ENCODE measurements around the gene TMEM263. TPM values are rescaled to one million over a fixed set of nuclear protein-coding genes. Genes with fewer than 3 reads are reported as not detected.
"Not testable (repeated sequence)": the region's sequence is repeated elsewhere in the genome, so short reads cannot be mapped to it uniquely, and the experiment has no call there.

Gene TMEM263
- total RNA-seq, 1 experiment from 2014 or later: 31.3 TPM

DNA sequence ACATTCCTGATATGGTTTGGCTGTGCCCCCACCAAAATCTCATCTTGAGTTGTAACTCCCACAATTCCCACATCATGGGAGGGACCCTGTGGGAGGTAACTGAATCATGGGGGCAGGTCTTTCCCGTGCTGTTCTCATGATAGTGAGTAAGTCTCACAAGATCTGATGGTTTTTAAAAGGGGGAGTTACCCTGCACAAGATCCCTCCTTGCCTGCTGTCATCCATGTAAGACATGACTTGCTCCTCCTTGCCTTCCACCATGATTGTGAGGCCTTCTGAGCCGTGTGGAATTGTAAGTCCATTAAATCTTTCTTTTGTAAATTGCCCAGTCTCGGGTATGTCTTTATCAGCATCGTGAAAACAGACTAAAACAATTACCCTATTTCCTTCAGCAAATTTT, 47.0 kb downstream of the TMEM263 start:
- BruUV-seq (replicated peaks); H4K20me1 ChIP-seq (ENCODE audit: insufficient read depth); H3K27ac ChIP-seq (ENCODE audit: low read depth, low read length); H2AFZ ChIP-seq (ENCODE audit: low read depth, low read length, poor library complexity, severe bottlenecking); H3K27me3 ChIP-seq (ENCODE audit: insufficient read depth, low read length); intact Hi-C loops (cut with micrococcal nuclease); ATAC-seq; H3K9ac ChIP-seq (ENCODE audit: low read length); H3K4me3 ChIP-seq (replicated peaks in 1 of 2; ENCODE audit: low read depth in 1 of 2, low read length in 2 of 2); H3K9me3 ChIP-seq (ENCODE audit: control insufficient read depth in 1 of 2, insufficient read depth in 1 of 2, low read depth in 1 of 2, low read length in 2 of 2); H3K9me2 ChIP-seq (ENCODE audit: insufficient read depth); RAD21 ChIA-PET (ENCODE audit: low non-redundant PET in 1 of 2, low total read pairs in 2 of 2, uncharacterized antibody in 2 of 2, unreplicated experiment in 2 of 2); POLR2A ChIA-PET; H3K4me1 ChIP-seq (ENCODE audit: control insufficient read depth in 1 of 2, insufficient read depth in 2 of 2, low read length in 2 of 2); H3K79me2 ChIP-seq (ENCODE audit: insufficient read depth, low read length); H3K4me2 ChIP-seq (ENCODE audit: low read length); CTCF ChIA-PET; DNase-seq (ENCODE audit: low read depth, low spot score); H3K36me3 ChIP-seq (ENCODE audit: control insufficient read depth in 1 of 2, insufficient read depth in 2 of 2, low read length in 2 of 2): not testable (repeated sequence)

DNA sequence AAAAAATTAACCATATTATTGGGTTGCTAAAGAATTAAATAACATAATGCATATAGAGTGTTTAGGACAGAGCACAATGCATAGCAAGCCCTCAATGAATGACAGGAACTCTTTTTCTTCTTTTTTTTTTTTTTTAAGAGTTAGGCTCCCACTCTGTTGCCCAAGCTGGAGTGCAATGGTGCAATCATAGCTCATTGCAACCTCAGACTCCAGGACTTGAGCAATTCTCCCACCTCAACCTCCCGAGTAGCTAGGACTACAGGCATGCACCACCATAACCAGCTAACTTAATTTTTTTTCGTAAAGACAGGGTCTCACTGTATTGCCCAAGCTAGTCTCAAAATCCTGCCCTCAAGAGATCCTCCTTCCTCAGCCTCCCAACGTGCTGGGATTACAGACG, 51.7 kb downstream of the TMEM263 start:
- RAD21 ChIA-PET (ENCODE audit: low non-redundant PET in 1 of 2, low total read pairs in 2 of 2, uncharacterized antibody in 2 of 2, unreplicated experiment in 2 of 2): no interaction called here
- intact Hi-C loops (cut with micrococcal nuclease): no loop called here
- Histone ChIP-seq H3K79me2 (ENCODE audit: insufficient read depth, low read length) (no peaks in the 10 kb centered on the region), H3K27me3 (ENCODE audit: insufficient read depth, low read length) (no peaks in the 10 kb centered on the region), H3K4me1 (ENCODE audit: control insufficient read depth in 1 of 2, insufficient read depth in 2 of 2, low read length in 2 of 2) (no peaks in the 10 kb centered on the region), H2AFZ (ENCODE audit: low read depth, low read length, poor library complexity, severe bottlenecking) (no peak overlapping the region), H4K20me1 (ENCODE audit: insufficient read depth) (no peaks in the 10 kb centered on the region), H3K4me2 (ENCODE audit: low read length) (no peak overlapping the region), H3K9me3 (ENCODE audit: control insufficient read depth in 1 of 2, insufficient read depth in 1 of 2, low read depth in 1 of 2, low read length in 2 of 2) (no peaks in the 10 kb centered on the region), H3K9ac (ENCODE audit: low read length) (no peak overlapping the region), H3K27ac (ENCODE audit: low read depth, low read length) (no peak overlapping the region), H3K4me3 (replicated peaks in 1 of 2; ENCODE audit: low read depth in 1 of 2, low read length in 2 of 2) (no peak overlapping the region), H3K36me3 (ENCODE audit: control insufficient read depth in 1 of 2, insufficient read depth in 2 of 2, low read length in 2 of 2) (no peaks in the 10 kb centered on the region), H3K9me2 (ENCODE audit: insufficient read depth) (no peaks in the 10 kb centered on the region)
- DNase-seq (ENCODE audit: low read depth, low spot score) (no peak), ATAC-seq (no peak)
- CTCF ChIA-PET: no interaction called here
- no TSS peak for BruUV-seq (replicated peaks)
- TF ChIP-seq EZH2phosphoT487 (IDR thresholded peaks at IDR 0.05; ENCODE audit: borderline replicate concordance): no peak
- no peak for TF ChIP-seq EGR1 (IDR thresholded peaks at IDR 0.05; ENCODE audit: low read depth)
- TF ChIP-seq ELF1 (IDR thresholded peaks at IDR 0.05; ENCODE audit: borderline replicate concordance, low read depth): no peak
- TF ChIP-seq CBX3 (IDR thresholded peaks at IDR 0.05; ENCODE audit: low read depth): no peak
- TF ChIP-seq TCF7L2 (IDR thresholded peaks at IDR 0.05; ENCODE audit: borderline replicate concordance, extremely low read depth, insufficient read depth, insufficient read length): no peak
- TF ChIP-seq FOSL1 (IDR thresholded peaks at IDR 0.05; ENCODE audit: low read depth): no peak
- TF ChIP-seq, protein P1, sequence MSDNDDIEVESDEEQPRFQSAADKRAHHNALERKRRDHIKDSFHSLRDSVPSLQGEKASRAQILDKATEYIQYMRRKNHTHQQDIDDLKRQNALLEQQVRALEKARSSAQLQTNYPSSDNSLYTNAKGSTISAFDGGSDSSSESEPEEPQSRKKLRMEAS (IDR thresholded peaks at IDR 0.05): no peak
- TF ChIP-seq, protein P2, sequence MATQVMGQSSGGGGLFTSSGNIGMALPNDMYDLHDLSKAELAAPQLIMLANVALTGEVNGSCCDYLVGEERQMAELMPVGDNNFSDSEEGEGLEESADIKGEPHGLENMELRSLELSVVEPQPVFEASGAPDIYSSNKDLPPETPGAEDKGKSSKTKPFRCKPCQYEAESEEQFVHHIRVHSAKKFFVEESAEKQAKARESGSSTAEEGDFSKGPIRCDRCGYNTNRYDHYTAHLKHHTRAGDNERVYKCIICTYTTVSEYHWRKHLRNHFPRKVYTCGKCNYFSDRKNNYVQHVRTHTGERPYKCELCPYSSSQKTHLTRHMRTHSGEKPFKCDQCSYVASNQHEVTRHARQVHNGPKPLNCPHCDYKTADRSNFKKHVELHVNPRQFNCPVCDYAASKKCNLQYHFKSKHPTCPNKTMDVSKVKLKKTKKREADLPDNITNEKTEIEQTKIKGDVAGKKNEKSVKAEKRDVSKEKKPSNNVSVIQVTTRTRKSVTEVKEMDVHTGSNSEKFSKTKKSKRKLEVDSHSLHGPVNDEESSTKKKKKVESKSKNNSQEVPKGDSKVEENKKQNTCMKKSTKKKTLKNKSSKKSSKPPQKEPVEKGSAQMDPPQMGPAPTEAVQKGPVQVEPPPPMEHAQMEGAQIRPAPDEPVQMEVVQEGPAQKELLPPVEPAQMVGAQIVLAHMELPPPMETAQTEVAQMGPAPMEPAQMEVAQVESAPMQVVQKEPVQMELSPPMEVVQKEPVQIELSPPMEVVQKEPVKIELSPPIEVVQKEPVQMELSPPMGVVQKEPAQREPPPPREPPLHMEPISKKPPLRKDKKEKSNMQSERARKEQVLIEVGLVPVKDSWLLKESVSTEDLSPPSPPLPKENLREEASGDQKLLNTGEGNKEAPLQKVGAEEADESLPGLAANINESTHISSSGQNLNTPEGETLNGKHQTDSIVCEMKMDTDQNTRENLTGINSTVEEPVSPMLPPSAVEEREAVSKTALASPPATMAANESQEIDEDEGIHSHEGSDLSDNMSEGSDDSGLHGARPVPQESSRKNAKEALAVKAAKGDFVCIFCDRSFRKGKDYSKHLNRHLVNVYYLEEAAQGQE (IDR thresholded peaks at IDR 0.05; ENCODE audit: low read depth): no peak
- no peak for TF ChIP-seq ZNF274 (IDR thresholded peaks at IDR 0.05; ENCODE audit: low read depth, low read length)
- no peak for TF ChIP-seq YY1 (IDR thresholded peaks at IDR 0.05; ENCODE audit: extremely low read depth, insufficient replicate concordance, low read depth, low read length)
- POLR2A ChIA-PET: no interaction called here
